HG03342 (cell line): ENCODE results near the gene IP6K3.

ENCODE experiments used
- ATAC-seq: cut with Tn5 transposase; IDR thresholded peaks from one replicate; pipeline ENCODE4 v1.9.1; 2021; ENCODE audit warnings: mild to moderate bottlenecking, moderate library complexity; ENCODE audit not compliant: unreplicated experiment

Gene IP6K3

GRCh38 chr6:33725891-33726673 is 20.6 kb downstream of the IP6K3 start:
- no peak for ATAC-seq

- ATAC-seq, result no peak
Measured at GRCh38 chr6:33725222-33725621, 21.5 kb downstream of the IP6K3 start.

GRCh38 chr6:33724102-33725023 is 22.3 kb downstream of the IP6K3 start:
- ATAC-seq, result no peak

GRCh38 chr6:33723371-33724085 is 23.2 kb downstream of the IP6K3 start:
- ATAC-seq, result no peak

GRCh38 chr6:33722103-33722623 is 24.5 kb downstream of the IP6K3 start:
- ATAC-seq, result no peak

- ATAC-seq, result no peak
Measured at GRCh38 chr6:33721508-33721907, 25.2 kb downstream of the IP6K3 start.

- no peak for ATAC-seq
Measured at GRCh38 chr6:33720998-33721397, 25.7 kb downstream of the IP6K3 start.

- no peak for ATAC-seq
Measured at GRCh38 chr6:33719326-33719987, 27.2 kb downstream of the IP6K3 start.

- ATAC-seq, result no peak
Measured at GRCh38 chr6:33718713-33719112, 28.0 kb downstream of the IP6K3 start.

GRCh38 chr6:33717934-33718455 is 28.7 kb downstream of the IP6K3 start:
- ATAC-seq, result no peak

GRCh38 chr6:33716890-33717632 is 29.6 kb downstream of the IP6K3 start:
- ATAC-seq, result no peak

- ATAC-seq, result no peak
Measured at GRCh38 chr6:33716379-33716778, 30.3 kb downstream of the IP6K3 start.

GRCh38 chr6:33714385-33715040 is 32.2 kb downstream of the IP6K3 start:
- ATAC-seq, result no peak

GRCh38 chr6:33713786-33714185 is 32.9 kb downstream of the IP6K3 start:
- ATAC-seq, result no peak

GRCh38 chr6:33712914-33713313 is 33.8 kb downstream of the IP6K3 start:
- no peak for ATAC-seq

- ATAC-seq, result peak; percentile 77
Measured at GRCh38 chr6:33711140-33712129, 35.3 kb downstream of the IP6K3 start, which contains the start of gene UQCC2. UQCC2 (minus strand) TSS chr6:33711700; CDS start chr6:33711686, 14 bp downstream.

- ATAC-seq, result no peak
Measured at GRCh38 chr6:33710296-33711121, 36.2 kb downstream of the IP6K3 start.
